T-helper 22 cell (primary cell): ENCODE data around the gene SRRD.

Experiments used
- DNase-seq: peaks from one replicate; pipeline ENCODE4 v3.0.0-alpha.2; 2020; ENCODE audit warnings: low read depth

The SRRD gene

DNA sequence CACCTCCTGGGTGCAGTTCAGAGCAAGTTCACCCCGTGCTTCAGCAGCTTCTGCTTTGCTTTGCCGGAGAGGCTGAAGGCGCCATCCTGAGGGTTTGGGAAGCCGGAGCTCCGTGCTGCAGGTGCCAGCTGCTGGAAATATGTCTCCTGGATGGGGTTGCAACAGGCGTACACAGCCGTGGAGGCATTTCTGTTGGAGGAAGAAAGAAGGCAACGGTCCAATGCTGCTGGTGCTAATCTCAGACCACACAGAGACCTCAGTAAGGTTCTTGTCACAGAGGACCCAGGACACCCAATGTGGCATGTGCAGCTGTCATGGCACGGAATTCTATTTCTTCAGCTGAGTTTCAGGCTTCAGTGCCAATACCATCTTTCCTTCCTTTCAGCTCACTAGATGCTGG is 30.5 kb upstream of the SRRD start:
- DNase-seq: no peak

DNA sequence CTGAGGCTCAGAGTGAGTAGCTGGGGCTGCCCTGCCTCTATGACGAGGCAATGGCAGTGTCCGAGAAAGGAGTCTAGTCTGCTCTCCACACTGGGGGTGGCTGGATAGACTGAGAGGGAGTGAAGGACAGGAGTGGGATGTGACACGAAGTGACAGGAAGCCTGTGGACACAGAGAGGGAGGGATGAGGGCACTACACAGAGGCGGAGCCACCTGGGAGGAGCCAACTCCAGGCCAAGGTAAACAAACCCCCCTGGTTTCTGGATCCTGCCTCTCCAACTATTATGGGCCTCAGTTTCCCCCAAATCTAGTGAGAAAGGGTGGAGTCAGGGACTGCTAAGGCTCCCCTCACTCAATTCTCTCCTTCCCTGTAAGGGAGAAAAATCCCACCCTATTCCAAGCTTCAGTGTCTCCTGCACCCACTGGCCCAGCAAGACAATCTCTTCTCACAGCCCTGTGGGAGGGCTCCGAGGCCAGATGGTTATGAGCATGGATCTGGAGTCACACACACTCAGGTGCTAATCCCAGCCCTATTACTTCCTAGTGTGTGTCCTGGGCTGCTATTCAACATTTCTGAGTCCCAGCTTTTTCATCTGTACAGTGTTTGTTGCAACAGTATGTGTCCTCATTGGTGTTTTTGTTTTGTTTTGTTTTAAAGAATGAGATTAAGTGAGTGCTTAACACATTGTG is 29.7 kb upstream of the SRRD start:
- DNase-seq: no peak

- DNase-seq: no peak
These were observed 25.9 kb upstream of the SRRD start for GRCh38 chr22:26457661-26458272.

DNA sequence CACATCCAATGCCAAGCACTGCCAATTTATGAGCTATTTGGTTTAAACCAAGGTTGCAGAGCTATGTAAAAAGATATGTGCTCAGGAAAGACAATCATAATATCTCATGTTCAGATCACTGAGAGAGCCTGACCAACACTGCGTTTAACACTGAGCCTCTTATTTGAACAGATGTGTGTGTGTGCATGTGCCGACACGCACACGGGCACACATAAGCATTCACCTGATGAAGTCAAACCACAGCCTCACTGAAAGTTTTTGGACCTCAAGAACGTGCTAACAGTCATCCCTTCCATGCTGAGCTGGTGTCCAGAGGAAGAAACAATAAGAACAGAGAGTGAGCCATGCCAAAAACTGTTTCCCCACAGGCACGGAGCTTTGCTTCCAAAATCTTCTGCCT is 23.5 kb upstream of the SRRD start:
- no peak for DNase-seq

- no peak for DNase-seq
These were observed 22.4 kb upstream of the SRRD start for GRCh38 chr22:26461188-26461810.

DNA sequence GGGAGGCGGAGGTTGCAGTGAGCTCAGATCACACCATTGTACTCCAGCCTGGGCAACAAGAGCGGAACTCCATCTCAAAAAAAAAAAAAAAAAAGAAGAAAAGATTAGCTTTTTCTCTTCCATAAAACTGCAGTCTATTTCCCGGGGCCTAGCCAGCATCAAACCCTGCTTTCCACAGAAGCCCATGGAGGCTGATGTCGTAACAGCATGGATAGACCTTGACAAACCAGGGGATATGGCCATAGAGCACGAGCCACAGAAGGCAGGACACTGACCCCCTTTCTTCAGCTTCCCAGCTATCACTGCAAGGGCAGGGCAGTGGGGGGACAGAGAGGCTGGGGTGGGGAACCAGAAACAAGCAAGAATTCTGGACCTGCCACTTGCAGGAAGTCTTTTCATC is 21.6 kb upstream of the SRRD start:
- DNase-seq: no peak

DNA sequence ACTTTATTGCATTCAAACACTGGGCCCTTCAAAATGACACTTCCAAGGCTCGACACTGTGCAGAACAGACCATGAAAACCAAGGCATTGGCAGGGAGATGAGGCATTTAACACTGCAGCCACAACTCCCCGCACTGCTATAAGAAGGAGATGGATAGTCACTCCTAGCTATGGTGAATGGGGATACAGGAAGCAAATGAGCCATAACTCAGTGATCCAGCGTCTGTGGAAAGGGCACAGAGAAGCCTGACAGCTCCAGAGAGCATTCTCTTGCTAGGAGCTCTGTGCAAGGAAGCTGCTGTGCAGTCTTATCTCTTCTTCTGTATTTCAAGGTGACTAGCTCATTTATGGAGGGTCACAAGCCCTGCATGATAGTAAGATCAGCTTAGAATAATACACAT is 21.0 kb upstream of the SRRD start:
- no peak for DNase-seq

GRCh38 chr22:26463101-26463661 is 20.5 kb upstream of the SRRD start:
- no peak for DNase-seq

DNA sequence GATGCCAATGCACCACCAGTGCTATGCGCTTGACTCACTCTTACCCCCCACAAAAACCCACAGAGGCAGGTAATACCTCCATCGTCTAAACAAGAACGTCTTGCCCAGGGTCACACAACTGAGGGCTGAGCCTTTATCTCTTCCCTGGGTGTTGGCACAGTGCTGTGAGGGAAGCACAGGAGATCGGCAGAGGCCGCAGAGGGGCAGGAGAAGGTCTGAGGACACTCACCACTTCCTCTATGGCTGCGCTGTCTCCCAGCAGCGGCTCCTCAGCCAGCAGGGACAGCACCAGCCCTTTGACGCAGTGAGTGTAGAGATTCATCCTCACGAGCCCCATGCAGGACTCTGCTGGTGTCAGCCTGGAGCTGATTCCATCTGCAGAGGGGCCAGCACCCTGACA is 20.0 kb upstream of the SRRD start:
- DNase-seq: no peak

DNA sequence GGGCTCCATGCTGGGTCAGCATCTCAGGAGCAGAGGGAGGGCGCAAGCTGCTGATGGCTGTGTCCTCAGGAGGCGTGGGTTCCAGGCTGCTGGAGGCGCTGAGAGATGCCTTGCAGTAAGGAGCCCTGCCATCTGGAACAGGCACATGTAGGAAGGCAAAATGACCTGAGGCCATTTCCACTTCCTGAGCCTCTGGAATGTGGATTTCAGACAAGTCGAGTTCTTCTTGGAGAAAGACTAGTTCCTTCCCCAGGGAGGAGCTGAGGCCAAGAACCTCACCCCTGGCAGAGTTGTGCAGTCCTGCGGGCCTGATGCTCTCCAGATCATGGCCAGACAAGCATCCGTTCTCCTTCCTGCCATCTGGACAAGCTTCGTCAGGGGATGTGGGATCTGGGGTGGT is 19.4 kb upstream of the SRRD start:
- DNase-seq: no peak

DNA sequence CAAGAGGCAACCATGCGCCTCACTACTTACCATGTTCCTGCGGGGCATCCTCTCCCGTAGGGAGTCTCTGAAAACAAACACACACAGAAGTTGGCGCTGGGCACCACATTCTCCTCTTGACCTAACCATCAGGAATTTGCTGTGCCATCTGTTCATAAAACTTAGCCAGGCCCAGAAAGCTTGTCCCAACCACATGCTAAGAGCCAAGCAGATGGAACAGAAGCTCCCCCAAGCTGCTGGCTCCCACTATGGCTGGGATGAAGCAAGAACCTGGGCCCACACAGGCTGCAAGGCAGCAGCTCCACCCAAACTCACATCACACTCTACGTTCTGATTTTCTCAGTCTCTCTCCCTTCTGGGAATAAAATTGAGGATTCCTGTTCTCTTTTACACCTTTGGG is 17.5 kb upstream of the SRRD start:
- no peak for DNase-seq

DNA sequence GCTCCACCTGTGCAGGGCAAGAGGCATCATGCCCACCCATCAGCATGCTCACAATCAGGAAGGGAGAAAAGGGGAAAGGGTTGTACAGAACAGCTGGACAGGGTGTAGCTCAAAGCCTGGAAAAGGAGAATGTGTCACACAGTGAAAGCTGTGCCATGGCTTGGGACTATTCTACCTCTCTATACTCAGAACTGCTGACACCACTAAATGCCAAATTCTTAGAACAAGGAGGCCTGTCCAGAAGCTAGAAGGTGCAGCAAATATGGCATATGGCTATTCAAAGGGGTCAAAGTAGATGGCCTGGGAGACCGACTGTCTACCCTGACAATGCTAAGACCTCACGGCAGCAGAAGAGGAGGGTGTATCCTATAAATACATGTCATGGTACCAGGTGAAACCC is 12.9 kb upstream of the SRRD start:
- DNase-seq: no peak

DNA sequence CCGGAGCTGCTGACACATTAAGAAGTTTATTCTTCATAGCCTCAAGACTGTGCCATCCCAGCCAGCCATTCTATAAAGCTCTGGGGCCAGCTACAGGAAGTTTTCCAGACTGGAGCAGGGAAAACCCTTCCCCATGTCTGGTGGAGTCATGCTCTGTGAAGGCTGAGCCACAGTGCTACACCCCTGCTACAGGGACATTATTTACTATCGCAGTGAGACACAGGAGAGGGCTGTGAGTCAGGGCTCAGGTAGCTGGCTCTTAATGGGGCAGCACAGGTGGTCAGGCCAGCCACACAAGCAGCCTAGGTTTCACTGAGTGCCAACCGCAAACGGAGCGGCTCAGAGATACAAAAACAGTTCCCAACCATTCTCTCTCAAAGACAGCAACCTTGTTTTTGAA is 12.2 kb upstream of the SRRD start:
- DNase-seq: no peak

- DNase-seq: no peak
These were observed 9.0 kb upstream of the SRRD start for GRCh38 chr22:26474682-26475081.

GRCh38 chr22:26476705-26477340 is 6.9 kb upstream of the SRRD start:
- no peak for DNase-seq

DNA sequence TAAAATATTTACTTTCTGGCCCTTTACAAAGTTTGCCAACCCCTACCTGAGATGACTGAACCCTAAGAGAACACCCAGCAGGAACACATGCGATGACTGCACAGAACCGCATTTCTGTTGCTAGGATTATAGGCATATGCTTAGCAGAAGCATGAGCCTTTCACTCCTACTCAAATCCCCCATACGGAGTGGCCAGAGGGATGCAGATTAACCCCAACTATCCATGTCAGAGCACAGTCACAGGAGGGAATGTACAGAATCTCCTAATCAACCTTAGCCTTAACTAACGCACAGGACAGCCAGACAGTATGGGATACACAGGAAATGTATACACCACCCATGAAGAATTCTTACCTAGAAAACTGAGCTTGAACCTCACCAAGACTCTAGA is 6.3 kb upstream of the SRRD start:
- no peak for DNase-seq

GRCh38 chr22:26479043-26479791 is 4.5 kb upstream of the SRRD start:
- no peak for DNase-seq

GRCh38 chr22:26479792-26480610 is 3.7 kb upstream of the SRRD start:
- DNase-seq: no peak

DNA sequence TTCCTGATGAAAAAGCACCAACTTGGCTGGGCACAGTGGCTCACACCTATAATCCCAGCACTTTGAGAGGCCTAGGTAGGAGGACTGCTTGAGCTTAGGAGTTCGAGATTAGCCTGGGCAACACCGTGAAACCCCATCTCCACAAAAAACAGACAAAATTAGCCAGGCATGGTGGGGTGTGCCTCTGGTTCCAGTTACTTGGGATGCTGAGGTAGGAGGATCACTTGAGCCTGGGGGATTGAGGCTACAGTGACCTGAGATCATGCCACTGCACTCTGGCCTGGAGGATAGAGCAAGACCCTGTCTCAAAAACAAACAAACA is 3.1 kb upstream of the SRRD start:
- DNase-seq: no peak

DNA sequence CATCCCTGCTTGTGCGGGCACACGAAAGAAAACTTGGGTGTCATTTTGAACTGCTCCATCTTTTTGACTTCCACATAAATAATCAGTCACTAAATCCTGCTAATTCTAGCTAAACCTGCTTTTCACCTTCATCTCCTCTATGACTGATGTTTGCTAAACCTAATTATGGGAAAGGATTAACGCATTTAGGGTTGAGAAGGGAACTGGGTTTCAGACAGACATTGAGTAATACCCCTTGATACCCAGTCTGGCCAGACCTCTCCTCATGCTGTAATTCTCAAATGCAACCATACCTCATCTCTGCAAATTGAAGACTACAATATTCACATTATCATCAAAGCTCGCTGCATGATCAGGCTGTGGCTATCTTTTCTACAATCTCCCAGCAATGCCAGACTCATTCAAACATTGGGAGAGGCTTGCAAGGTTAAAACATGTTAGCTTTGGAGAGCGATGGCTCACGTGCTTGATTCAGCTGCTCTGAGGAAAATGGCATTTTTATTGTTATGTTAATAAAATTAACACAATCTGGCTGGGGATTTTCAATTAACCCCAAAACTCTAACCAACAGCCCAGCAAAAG is 2.5 kb upstream of the SRRD start:
- no peak for DNase-seq

DNA sequence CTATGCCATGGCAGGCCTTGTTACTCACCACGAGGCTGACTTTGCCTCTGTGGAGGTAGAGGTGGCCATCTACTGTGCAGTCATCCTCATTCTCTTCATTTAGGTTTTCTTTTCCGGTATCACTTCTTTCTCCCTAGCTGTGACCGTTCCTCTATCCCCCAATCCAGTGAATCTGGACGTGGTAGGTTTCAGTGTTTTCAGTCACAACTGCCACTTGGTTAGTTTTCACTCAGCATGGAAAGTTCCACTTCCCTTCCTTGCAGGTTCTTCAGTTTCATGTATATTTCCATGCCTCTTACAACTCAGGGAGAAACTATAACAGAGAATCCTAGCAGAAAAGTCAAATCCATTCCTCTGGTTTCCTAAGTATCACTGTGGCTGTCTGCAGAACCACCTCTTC is 2.0 kb upstream of the SRRD start:
- DNase-seq: no peak
